Nasal cavity respiratory epithelium epithelial cell of viscerocranial mucosa (primary cell): ENCODE data around the gene VWF. TPM values are rescaled to one million over a fixed set of nuclear protein-coding genes. Genes with fewer than 3 reads are reported as not detected.

Experiments used
- total RNA-seq: library from RNA; depleted of rRNA; stranded (reverse); fragments of >200 nt; gene quantifications from 2 replicates; pipeline ENCODE4 v1.2.3, GENCODE V29; 2014

VWF gene
- 0.34 and 1.00 TPM in 2 replicates for total RNA-seq

DNA sequence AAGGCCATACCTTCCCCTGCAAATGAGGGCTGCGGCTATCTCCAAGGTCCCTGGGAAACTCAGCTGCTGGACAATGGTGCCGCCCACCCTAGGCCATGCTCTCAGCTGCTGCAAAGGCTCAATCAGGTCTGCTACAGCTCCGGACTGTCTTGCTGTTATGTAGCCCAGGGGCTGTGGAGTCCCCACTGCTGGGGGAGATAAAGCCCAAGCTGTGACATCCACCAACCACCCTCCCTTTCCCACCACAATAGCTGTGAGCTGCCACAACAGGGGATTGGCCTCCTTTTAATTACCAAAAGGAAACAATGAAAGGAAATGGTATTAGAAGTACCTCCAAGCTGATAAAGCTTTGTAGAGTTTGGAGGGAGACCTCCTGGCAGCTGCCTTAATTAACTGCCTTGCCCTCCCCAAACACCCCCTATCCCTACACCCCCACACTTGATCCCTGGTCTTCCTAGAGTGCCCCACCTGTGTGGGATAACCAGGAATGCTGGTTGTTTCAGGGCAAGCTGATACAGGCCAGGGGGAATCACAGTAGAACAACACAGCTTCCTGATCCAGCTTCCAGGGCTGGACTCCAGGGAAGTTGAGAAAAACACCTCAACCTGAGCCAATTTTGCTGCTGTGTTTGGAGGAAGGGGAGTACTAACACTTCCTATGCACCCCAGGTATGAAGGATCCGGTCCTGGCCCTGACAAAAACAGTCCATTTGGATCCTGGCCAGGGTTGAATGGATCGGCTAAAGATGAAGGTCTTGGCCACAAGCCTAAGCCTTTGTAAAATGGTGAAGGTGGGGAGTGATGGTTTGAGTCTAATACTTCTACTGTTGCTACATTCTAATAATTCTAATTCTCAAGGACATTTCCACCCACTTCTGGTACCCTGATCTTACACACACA, at the start of gene VWF:
TSS of gene VWF (minus strand) at position 260 of the 899 bp plus-strand sequence. CDS start 1,474 bp downstream, outside the sequence.

GRCh38 chr12:5945071-5946008, 179.1 kb downstream of the VWF start, which contains the start of gene ANO2:
TSS of gene ANO2 (minus strand) at chr12:5945259. CDS start at chr12:5945217, 42 bp downstream.

Other genes with a start within 250 kb of the VWF start
- 0.28 and 0.34 TPM in 2 replicates for gene ANO2, start 179.4 kb downstream of the VWF start, total RNA-seq
- gene CD9, start 75.7 kb upstream of the VWF start, total RNA-seq: 383 and 653 TPM in 2 replicates
- 15.4 and 32.5 TPM in 2 replicates for gene PLEKHG6, start 186.0 kb upstream of the VWF start, total RNA-seq
- gene TNFRSF1A, start 217.4 kb upstream of the VWF start, total RNA-seq: 51.6 and 110 TPM in 2 replicates